Left renal cortex interstitium (tissue), 4 donors: ENCODE measurements around the gene ADGRG7. TPM values are rescaled to one million over a fixed set of nuclear protein-coding genes. Genes with fewer than 3 reads are reported as not detected.
A peak's percentile ranks its signal among the peaks of the same experiment; 100 is the strongest.

ENCODE experiments used
- DNase-seq, 4 donors: peaks; one replicate each; pipeline ENCODE4 v3.0.0-alpha.2; 2013; ENCODE audit warnings: low read depth in 4 of 4, low spot score in 2 of 4, missing footprints in 1 of 4
- polyA plus RNA-seq, 4 donors: library from polyadenylated mRNA; unstranded; fragments of 120-200 nt; gene quantifications; one replicate each; pipeline ENCODE4 v1.2.1, GENCODE V29; 2013; ENCODE audit not compliant: insufficient read length in 4 of 4

Gene ADGRG7
- polyA plus RNA-seq, 4 donors: 0.05 to 0.25 (median 0.07) TPM

DNA sequence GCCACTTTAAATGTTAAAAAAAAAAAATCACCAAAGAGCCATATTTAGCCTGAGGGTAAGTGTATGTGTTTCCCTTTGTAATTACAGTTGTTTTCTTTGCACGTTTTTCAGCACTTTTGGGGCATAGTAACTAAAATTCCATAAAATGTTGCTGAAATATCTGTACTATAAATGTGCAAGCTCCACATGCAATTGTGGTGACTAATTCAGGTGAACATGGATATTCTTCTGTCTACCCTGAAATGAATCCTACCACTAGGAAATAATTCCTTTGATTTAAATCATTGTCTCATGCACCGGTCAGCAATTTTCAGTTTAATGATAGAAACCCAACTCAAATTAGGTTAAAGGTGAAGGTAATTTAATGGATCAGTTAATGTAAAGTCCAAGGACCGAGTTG is 86.8 kb downstream of the ADGRG7 start:
- DNase-seq: no peak

- no peak for DNase-seq
These were observed 87.8 kb downstream of the ADGRG7 start for GRCh38 chr3:100697172-100697571.

GRCh38 chr3:100697723-100698285 is 88.4 kb downstream of the ADGRG7 start:
- DNase-seq: no peak

- no peak for DNase-seq
These were observed 89.3 kb downstream of the ADGRG7 start for GRCh38 chr3:100698736-100699135.

DNA sequence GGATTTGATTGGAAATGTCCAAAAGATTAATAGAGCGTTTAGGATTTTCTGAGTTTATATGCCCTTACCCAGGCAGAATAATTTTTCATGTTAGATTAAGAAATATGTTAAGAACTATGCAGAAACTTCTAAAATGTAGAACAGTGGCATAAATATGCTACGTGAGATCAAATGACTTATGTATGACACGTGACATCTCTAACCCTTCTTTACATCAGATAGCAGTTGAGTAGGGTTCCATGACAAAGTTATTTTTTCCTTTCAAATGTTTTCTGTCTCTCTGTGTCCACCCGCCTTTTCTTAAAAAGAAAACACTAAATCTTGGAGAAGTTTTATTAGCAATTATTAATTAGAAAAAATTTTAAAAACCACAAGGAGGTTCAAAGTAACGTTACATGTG is 91.3 kb downstream of the ADGRG7 start:
- no peak for DNase-seq

GRCh38 chr3:100702082-100702979 is 92.9 kb downstream of the ADGRG7 start:
- DNase-seq: no peak

GRCh38 chr3:100702980-100703345 is 93.6 kb downstream of the ADGRG7 start:
- no peak for DNase-seq

DNA sequence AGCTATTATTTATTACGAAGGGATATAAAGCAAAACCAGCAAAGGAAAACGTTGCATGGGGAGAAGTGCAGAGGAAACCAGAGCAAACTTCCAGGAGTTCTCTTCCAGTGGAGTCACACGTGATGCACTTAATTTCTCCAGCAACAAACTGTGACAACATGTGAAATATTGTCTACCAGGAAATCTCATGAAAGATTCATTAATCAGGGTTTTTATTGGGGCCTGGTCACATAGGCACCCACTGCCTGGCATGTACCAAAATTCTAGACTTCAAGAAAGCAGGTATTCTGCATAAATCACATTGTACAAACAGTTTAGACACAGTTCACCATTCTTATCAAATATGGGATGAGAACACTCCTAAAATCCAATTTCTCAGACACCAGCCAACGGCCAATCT is 94.5 kb downstream of the ADGRG7 start:
- no peak for DNase-seq

DNA sequence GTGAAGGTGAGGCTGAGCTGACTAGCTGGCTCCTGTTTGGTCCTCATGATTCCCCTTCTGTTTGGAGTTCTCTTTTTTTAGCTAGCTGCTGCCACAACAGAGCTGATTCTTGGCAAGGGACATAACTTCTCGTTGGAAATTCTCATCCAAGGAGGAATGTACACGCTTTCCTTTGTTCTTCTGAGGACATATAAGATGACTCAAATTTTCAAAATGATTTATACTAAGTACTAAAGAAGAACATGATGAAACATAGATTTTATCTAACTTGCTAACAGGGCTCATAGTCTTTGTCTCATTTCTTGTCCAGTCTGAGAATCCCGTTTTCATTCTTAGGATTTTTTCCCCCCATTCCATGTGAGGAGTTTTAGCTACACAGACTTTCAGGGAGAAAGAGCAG is 97.0 kb downstream of the ADGRG7 start:
- DNase-seq: no peak

DNA sequence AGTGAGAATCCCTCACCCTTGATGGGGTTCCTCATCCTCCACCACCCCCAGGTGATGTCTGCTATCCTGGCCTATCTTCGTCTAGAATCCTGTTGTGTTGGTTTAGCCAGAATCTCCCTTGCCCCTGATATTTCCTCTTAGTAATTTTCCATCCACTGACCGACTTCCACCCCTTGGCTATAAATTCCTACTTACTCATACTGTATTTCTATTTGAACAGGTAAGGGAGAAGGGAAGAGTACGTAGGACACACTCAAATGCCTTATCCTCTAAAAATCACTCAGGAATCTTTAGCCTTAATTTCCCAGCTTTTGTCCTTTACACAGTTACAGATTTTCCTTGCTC is 99.2 kb downstream of the ADGRG7 start:
- no peak for DNase-seq

- peak; percentile 97 to 99 (median 98) for DNase-seq
These were observed 99.8 kb downstream of the ADGRG7 start, which contains the start of gene TFG for GRCh38 chr3:100708989-100709841. TFG (plus strand) TSS chr3:100709494; CDS start chr3:100713686, 4,192 bp downstream.

DNA sequence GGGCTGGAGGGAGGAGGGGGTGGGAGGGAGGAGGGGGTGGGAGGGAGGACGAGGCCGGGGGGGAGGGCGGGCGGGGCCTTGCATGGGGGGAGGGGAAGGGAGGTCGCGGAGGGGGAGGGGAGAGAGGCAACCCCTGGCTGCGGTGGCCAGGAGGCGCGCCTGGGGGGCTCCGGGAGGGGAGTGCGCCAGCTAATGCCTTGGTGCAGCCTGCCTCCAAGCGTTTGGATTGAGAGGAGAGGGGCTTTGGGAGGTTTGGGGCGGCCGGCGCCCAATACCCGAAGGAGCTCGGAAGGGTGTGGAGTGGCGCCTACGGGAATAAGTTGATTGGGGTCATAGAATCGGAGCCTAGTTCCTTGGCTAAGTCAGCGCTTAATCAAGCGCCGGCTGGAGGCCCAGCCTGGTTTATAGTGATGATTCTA is 100.5 kb downstream of the ADGRG7 start:
- peak; percentile 20 to 53 (median 40) for DNase-seq

DNA sequence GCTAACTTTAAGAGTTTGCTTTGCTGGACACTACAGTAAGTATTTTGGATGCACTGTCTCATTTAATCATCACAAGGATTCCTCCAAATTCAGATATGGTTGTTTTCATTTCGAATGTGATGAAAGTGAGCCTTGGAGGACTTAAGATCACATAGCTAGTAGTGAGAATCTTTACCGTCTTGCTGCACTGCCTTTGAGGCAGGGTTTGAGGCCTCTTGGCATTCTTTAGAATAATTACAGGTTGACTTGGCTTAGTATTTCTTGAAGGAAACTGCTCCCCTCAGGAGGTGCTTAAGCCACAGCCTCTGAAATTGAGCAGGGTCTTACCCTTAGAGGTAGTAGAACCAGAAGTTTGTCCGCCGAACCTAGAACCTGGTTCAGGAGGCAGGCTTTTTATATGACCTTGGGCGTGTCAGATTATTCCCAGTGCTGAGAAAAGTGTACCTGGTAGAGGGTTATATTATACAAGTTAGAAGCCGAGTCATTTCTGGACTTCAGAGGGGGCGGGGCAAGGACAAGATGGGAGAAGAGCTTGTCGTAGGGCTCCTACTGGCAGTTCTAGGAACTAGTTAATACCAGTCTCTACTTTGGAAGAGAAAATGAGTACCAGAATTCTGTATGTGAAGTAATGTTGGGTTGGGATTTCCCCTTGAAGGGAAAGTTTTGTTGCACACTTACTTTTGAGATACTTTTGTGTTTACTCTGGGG is 101.0 kb downstream of the ADGRG7 start:
- peak in 3 of 4 donors; percentile 3 to 9 (median 4) for DNase-seq

- DNase-seq: no peak
These were observed 105.8 kb downstream of the ADGRG7 start for GRCh38 chr3:100715176-100715575.

- DNase-seq: no peak
These were observed 107.7 kb downstream of the ADGRG7 start for GRCh38 chr3:100717063-100717462.

- DNase-seq: no peak
These were observed 108.5 kb downstream of the ADGRG7 start for GRCh38 chr3:100717637-100718487.

- DNase-seq: no peak
These were observed 109.7 kb downstream of the ADGRG7 start for GRCh38 chr3:100719136-100719535.

- DNase-seq: no peak
These were observed 111.0 kb downstream of the ADGRG7 start for GRCh38 chr3:100720426-100720825.

- no peak for DNase-seq
These were observed 116.6 kb downstream of the ADGRG7 start for GRCh38 chr3:100725935-100726513.
